Naive thymus-derived CD4-positive, alpha-beta T cell (primary cell): Measurements from ENCODE around the gene OR10G7. TPM values are rescaled to one million over a fixed set of nuclear protein-coding genes. Genes with fewer than 3 reads are reported as not detected.

Experiments used
- ATAC-seq: fragments of 150-1000 bp; cut with Tn5 transposase; 2 replicates; pipeline ENCODE4 v1.10.0; 2021; ENCODE audit warnings: mild to moderate bottlenecking, moderate library complexity
- CTCF ChIA-PET: fragments of 350-600 bp; sonication (Branson Sonifier 250); formaldehyde crosslinking; loops from one replicate; lab custom pipeline; 2021; ENCODE audit warnings: antibody characterized with exemption; lab: Charles Lee
- POLR2A ChIA-PET: fragments of 350-600 bp; sonication (Branson Sonifier 250); formaldehyde crosslinking; loops from one replicate; lab custom pipeline; 2021; ENCODE audit warnings: antibody characterized with exemption, inconsistent platforms; lab: Charles Lee
- DNase-seq, 9 donors: peaks; one replicate each; pipeline versions ENCODE4 v3.0.0 to v3.0.0-alpha.2; 2020 to 2022; ENCODE audit warnings: mixed read lengths in 1 of 9
- H3K27ac ChIP-seq: one replicate; pipeline ENCODE4 v1.7.0; 2013; ENCODE audit warnings: mild to moderate bottlenecking, low read depth, low read length, moderate library complexity
- H3K27me3 ChIP-seq, 2 donors: one replicate each; pipeline ENCODE4 v1.7.0; 2013; ENCODE audit warnings: low read length in 2 of 2, mild to moderate bottlenecking in 2 of 2, moderate library complexity in 2 of 2; ENCODE audit not compliant: control insufficient read depth in 2 of 2, insufficient read depth in 2 of 2
- H3K36me3 ChIP-seq, 3 experiments: 1 replicate in 2 of 3; 2 replicates in 1 of 3; pipeline ENCODE4 v1.7.0; 2013; ENCODE audit warnings: low read length in 3 of 3, mild to moderate bottlenecking in 3 of 3, moderate library complexity in 1 of 3; ENCODE audit not compliant: insufficient read depth in 3 of 3, control insufficient read depth in 2 of 3
- H3K4me1 ChIP-seq, 2 donors: one replicate each; pipeline ENCODE4 v1.7.0; 2013; ENCODE audit warnings: low read length in 2 of 2, mild to moderate bottlenecking in 2 of 2, moderate library complexity in 1 of 2; ENCODE audit not compliant: control insufficient read depth in 2 of 2, insufficient read depth in 2 of 2
- H3K4me3 ChIP-seq: 2 replicates; pipeline ENCODE4 v1.7.0; 2013; ENCODE audit warnings: mild to moderate bottlenecking, low read length
- H3K9me3 ChIP-seq, 3 experiments: 1 replicate in 2 of 3; 2 replicates in 1 of 3; pipeline ENCODE4 v1.7.0; 2013; ENCODE audit warnings: low read length in 3 of 3; ENCODE audit not compliant: control insufficient read depth in 2 of 3
- H3K27ac Mint-ChIP-seq, 9 donors: one replicate each; pipeline ENCODE4 v1.8.0; 2020 to 2022; ENCODE audit warnings: mixed read lengths in 9 of 9, mild to moderate bottlenecking in 8 of 9, moderate library complexity in 5 of 9, inconsistent platforms in 2 of 9
- H3K27me3 Mint-ChIP-seq, 5 donors: one replicate each; pipeline ENCODE4 v1.8.0; 2021 to 2022; ENCODE audit warnings: mixed read lengths in 5 of 5, mild to moderate bottlenecking in 1 of 5
- H3K36me3 Mint-ChIP-seq, 5 donors: one replicate each; pipeline ENCODE4 v1.8.0; 2020 to 2022; ENCODE audit warnings: mixed read lengths in 5 of 5, mild to moderate bottlenecking in 3 of 5, inconsistent platforms in 1 of 5
- H3K4me1 Mint-ChIP-seq, 7 donors: one replicate each; pipeline ENCODE4 v1.8.0; 2020 to 2022; ENCODE audit warnings: mixed read lengths in 7 of 7, mild to moderate bottlenecking in 3 of 7, inconsistent platforms in 1 of 7
- H3K4me3 Mint-ChIP-seq, 10 donors: one replicate each; pipeline ENCODE4 v1.8.0; 2020 to 2022; ENCODE audit warnings: mild to moderate bottlenecking in 10 of 10, mixed read lengths in 10 of 10, moderate library complexity in 6 of 10, inconsistent platforms in 2 of 10
- H3K9me3 Mint-ChIP-seq, 11 donors: one replicate each; pipeline ENCODE4 v1.8.0; 2020 to 2022; ENCODE audit warnings: mixed read lengths in 11 of 11, mild to moderate bottlenecking in 4 of 11, inconsistent platforms in 1 of 11, moderate library complexity in 1 of 11
- intact Hi-C, 2 donors: fragments of 100-400 bp; cut with micrococcal nuclease; formaldehyde crosslinking; loops; one replicate each; pipeline ENCODE4 v1.15.1; 2023
- polyA plus RNA-seq, 2 donors: library from polyadenylated mRNA; unstranded; fragments of 300-500 nt; fragmentation: Illumina TruSeq; gene quantifications; one replicate each; pipeline ENCODE4 v1.2.3, GENCODE V29; 2021
- total RNA-seq, 6 experiments: library from RNA in 5 of 6; stranded (reverse) in 5 of 6; gene quantifications; 1 replicate in 5 of 6; 2 replicates in 1 of 6; pipeline ENCODE4 v1.2.3 and lab custom pipeline; 2021 to 2026

The OR10G7 gene
- total and polyA plus RNA-seq, 7 experiments from 2014 or later: not detected

DNA sequence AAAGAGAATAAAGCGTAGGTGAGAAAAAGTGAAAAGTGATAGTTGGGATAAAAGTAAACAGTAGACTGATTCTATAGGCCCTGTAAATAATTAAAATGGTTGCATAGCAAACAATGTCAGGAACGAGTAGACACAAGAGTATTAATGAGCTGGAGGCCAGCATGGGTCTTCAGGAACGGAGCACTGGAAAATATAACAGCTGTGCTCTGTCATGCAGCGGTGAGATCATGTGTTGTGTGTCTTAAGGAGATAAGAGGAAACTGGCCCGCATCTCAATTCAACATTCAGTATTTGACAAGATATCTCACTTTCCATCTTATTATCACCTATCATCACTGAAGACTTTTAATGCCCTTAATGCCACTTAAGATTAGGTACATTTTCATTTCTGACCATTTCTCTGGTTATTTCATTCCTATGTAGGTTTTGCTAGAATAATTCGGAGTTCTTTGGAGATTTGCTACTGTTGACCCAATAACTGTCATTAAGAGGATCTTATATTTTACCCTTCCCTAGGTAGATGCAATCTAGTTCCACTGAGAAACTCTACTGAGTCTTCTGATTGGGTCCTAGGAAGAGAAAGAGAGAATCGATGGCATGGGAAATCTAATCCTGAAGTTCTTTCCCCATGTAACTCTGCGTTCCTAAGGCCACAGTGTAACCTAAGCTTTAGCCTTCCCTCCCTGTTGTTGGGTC, 38.7 kb upstream of the OR10G7 start:
- DNase-seq: no peak
- ATAC-seq: peak; percentile 31
- no peaks in the 10 kb centered on the region for H3K36me3 Mint-ChIP-seq
- no peak overlapping the region for H3K27ac ChIP-seq
- H3K4me1 ChIP-seq: peaks cover 0 to 4% of the 10 kb centered on the region in 2 donors
- H3K27me3 ChIP-seq: no peaks in the 10 kb centered on the region
- ChIA-PET CTCF (no interaction called here), POLR2A (no interaction called here)
- peaks cover 0 to 9% (median 2%) of the 10 kb centered on the region in 7 donors for H3K4me1 Mint-ChIP-seq
- intact Hi-C loops: no loop called here
- H3K27me3 Mint-ChIP-seq: peaks cover 37 to 61% (median 45%) of the 10 kb centered on the region in 5 donors
- H3K9me3 Mint-ChIP-seq: no peaks in the 10 kb centered on the region
- H3K9me3 ChIP-seq: no peaks in the 10 kb centered on the region
- H3K36me3 ChIP-seq: no peaks in the 10 kb centered on the region
- H3K4me3 Mint-ChIP-seq: no peak overlapping the region
- no peak overlapping the region for H3K4me3 ChIP-seq
- no peak overlapping the region for H3K27ac Mint-ChIP-seq

DNA sequence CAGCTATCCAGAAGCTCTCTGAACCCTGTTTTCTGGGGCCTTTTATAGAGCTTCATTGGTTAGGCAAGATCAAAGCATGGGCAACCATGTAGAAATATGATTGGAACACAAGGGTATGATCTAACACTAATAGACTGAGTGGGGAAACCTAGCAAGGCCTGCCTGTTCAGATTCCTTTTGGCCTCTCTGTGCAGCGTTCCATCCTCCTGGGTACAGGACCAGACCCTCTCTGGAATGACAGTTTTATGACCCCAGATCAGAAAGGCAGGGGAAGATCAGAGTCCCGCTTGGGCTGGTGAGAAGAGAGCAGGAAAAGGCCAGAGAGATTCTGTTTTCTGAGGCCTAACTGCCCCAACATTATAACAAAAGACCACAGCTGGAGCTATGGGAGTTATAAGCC, 37.5 kb upstream of the OR10G7 start:
- Mint-ChIP-seq H3K4me3 (no peak overlapping the region), H3K36me3 (no peaks in the 10 kb centered on the region), H3K9me3 (no peaks in the 10 kb centered on the region), H3K27me3 (peaks cover 31 to 57% (median 38%) of the 10 kb centered on the region in 5 donors), H3K27ac (no peak overlapping the region), H3K4me1 (peaks cover 0 to 9% (median 2%) of the 10 kb centered on the region in 7 donors)
- Histone ChIP-seq H3K4me3 (no peak overlapping the region), H3K9me3 (no peaks in the 10 kb centered on the region), H3K27ac (no peak overlapping the region), H3K27me3 (no peaks in the 10 kb centered on the region), H3K36me3 (no peaks in the 10 kb centered on the region), H3K4me1 (peaks cover 0 to 4% of the 10 kb centered on the region in 2 donors)
- ChIA-PET POLR2A (no interaction called here), CTCF (no interaction called here)
- ATAC-seq (no peak), DNase-seq (no peak)
- intact Hi-C loops: no loop called here

DNA sequence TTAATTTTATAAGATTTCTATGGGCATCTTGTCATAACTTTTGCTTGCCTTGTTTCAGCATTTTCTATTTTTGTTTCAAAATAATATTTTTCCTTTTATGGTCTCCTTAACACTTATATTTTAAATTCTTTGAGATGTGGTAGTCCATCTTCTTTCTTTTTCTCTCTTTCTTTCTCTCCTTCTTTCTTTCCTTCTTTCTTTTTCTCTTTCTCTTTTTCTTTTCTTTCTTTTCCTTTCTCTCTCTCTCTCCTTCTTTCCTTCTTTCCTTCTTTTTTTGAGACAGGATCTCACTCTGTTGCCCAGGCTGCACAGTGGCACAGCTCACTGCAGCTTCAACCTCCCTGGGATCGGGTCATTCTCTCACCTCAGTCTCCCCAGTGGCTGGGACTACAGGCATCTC, 36.1 kb upstream of the OR10G7 start:
- Mint-ChIP-seq H3K36me3 (no peaks in the 10 kb centered on the region), H3K27me3 (peaks cover 24 to 53% (median 39%) of the 10 kb centered on the region in 5 donors), H3K9me3 (no peaks in the 10 kb centered on the region), H3K27ac (no peak overlapping the region), H3K4me1 (peaks cover 0 to 9% (median 2%) of the 10 kb centered on the region in 7 donors), H3K4me3 (peak overlapping the region in 4 of 10 donors; percentile 26 to 69 (median 26))
- H3K27ac ChIP-seq: no peak overlapping the region
- intact Hi-C loops: no loop called here
- ChIA-PET CTCF (no interaction called here), POLR2A (no interaction called here)
- DNase-seq (no peak), ATAC-seq (no peak)
- no peaks in the 10 kb centered on the region for H3K27me3 ChIP-seq
- H3K9me3 ChIP-seq: no peaks in the 10 kb centered on the region
- H3K4me3 ChIP-seq: no peak overlapping the region
- no peaks in the 10 kb centered on the region for H3K36me3 ChIP-seq
- peaks cover 0 to 4% of the 10 kb centered on the region in 2 donors for H3K4me1 ChIP-seq

DNA sequence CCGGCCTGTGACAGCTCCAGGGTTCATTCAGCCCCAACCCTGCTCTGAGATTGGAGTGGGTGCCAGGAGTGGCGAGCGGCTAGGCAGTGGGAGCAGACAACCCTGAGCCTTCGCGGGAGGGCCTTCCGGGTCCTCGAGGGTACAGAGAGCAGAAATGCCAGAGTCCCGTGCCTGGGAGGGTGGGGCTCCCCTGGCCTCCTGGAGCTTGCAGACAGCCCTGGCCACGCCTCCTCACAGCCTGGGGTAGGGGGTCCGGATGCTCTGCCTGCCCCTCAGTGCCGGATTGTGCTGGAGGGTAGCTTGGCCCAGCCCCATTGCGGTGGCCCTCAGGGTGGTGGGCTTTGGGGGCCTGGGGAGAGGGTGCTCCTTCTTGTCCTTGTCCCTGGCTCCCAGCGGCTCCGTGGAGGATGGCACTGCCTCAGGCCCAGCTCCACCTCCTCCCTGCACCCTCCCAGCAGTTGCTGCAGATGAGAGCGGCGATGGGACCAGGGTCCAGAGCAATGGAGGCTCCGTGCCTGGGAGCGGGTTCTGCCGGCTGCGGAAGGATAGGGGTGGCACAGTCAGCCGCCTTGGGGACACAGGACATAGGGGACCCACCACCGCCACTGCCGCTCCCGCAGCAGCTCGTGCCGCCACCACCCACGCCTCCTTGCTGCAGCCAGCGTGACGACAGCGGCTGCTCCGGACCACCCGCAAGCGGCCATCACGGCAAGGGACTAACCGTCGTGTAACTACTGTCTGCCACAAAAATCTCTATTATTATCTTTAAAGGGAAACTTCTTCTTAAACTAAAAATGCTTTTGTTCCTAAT, 34.9 kb upstream of the OR10G7 start:
- Histone ChIP-seq H3K4me3 (peak overlapping the region; percentile 28), H3K27me3 (peaks cover 0 to 2% of the 10 kb centered on the region in 2 donors), H3K9me3 (no peaks in the 10 kb centered on the region), H3K36me3 (no peaks in the 10 kb centered on the region), H3K27ac (no peak overlapping the region), H3K4me1 (peaks cover 0 to 4% of the 10 kb centered on the region in 2 donors)
- CTCF ChIA-PET: interaction anchor here (0.6 kb wide), 1 partner anchor 97 kb away, joined by 3 read pairs; no protein-coding TSS in a partner anchor
- peak overlapping the region in 9 of 10 donors; percentile 56 to 80 (median 68) for H3K4me3 Mint-ChIP-seq
- peaks cover 0 to 10% (median 5%) of the 10 kb centered on the region in 7 donors for H3K4me1 Mint-ChIP-seq
- H3K27ac Mint-ChIP-seq: no peak overlapping the region
- H3K27me3 Mint-ChIP-seq: peaks cover 22 to 50% (median 45%) of the 10 kb centered on the region in 5 donors
- POLR2A ChIA-PET: no interaction called here
- H3K9me3 Mint-ChIP-seq: no peaks in the 10 kb centered on the region
- ATAC-seq (peak; percentile 59), DNase-seq (peak in 3 of 9 donors; percentile 2 to 26 (median 6))
- no peaks in the 10 kb centered on the region for H3K36me3 Mint-ChIP-seq
- intact Hi-C loops: no loop called here

DNA sequence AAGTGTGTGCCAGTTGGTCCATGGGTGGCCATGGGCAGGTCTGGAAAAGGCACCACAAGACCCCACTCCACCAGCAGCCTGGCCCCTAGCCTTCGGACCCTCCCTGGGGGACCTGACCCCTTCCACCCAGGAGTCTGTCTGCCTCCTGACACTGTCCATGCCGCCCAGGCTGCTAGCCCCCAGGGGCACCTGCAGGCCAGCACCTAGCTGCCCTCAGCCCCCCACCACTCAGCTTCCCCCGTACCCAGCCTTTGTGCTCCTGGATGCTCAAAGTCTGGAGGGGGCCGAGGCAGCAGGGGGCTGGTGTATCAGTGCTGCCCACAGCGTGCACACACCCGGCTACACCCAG, 34.3 kb upstream of the OR10G7 start:
- intact Hi-C loops: no loop called here
- H3K27me3 ChIP-seq: peaks cover 0 to 4% of the 10 kb centered on the region in 2 donors
- no peaks in the 10 kb centered on the region for H3K9me3 ChIP-seq
- ATAC-seq: peak; percentile 4
- POLR2A ChIA-PET: no interaction called here
- CTCF ChIA-PET: no interaction called here
- no peak overlapping the region for H3K27ac Mint-ChIP-seq
- H3K36me3 Mint-ChIP-seq: no peaks in the 10 kb centered on the region
- H3K27ac ChIP-seq: no peak overlapping the region
- no peak for DNase-seq
- H3K4me3 Mint-ChIP-seq: peak overlapping the region in 4 of 10 donors; percentile 10 to 69 (median 16)
- no peaks in the 10 kb centered on the region for H3K36me3 ChIP-seq
- H3K27me3 Mint-ChIP-seq: peaks cover 22 to 51% (median 46%) of the 10 kb centered on the region in 5 donors
- peaks cover 0 to 4% of the 10 kb centered on the region in 2 donors for H3K4me1 ChIP-seq
- no peaks in the 10 kb centered on the region for H3K9me3 Mint-ChIP-seq
- H3K4me3 ChIP-seq: no peak overlapping the region
- peaks cover 0 to 11% (median 7%) of the 10 kb centered on the region in 7 donors for H3K4me1 Mint-ChIP-seq

DNA sequence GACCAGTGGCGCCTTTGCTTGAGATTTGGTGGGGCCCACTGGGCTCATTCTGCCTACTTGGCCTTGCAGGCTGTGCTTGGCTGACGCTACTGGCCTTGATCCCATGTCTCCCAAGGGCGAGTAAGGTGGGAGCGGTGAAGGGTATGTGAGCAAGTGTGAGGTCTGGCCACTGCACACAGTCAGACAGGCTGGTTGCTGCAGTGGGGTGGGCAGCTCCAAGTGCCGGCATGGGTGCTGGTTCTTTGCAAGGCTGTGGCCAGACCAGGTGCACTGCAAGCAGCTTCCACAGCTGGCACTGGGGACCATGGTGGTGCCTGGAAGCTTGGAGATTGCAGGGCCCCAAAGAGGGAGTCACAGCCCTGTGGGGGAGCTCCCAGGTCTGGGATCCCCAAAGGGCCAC, 33.4 kb upstream of the OR10G7 start:
- H3K9me3 ChIP-seq: no peaks in the 10 kb centered on the region
- no peak for DNase-seq
- H3K27me3 Mint-ChIP-seq: peaks cover 20 to 58% (median 46%) of the 10 kb centered on the region in 5 donors
- H3K27ac Mint-ChIP-seq: no peak overlapping the region
- H3K9me3 Mint-ChIP-seq: no peaks in the 10 kb centered on the region
- no peak for ATAC-seq
- H3K27me3 ChIP-seq: peaks cover 0 to 4% of the 10 kb centered on the region in 2 donors
- no peak overlapping the region for H3K4me3 ChIP-seq
- no peak overlapping the region for H3K27ac ChIP-seq
- H3K36me3 Mint-ChIP-seq: no peaks in the 10 kb centered on the region
- H3K4me3 Mint-ChIP-seq: peak overlapping the region in 2 of 10 donors; percentile 10 to 69
- CTCF ChIA-PET: no interaction called here
- peaks cover 0 to 14% (median 8%) of the 10 kb centered on the region in 7 donors for H3K4me1 Mint-ChIP-seq
- no peaks in the 10 kb centered on the region for H3K36me3 ChIP-seq
- intact Hi-C loops: loop anchor here (5.0 kb wide), 4 partner anchors 328 to 1798 kb away; no protein-coding TSS in a partner anchor
- POLR2A ChIA-PET: no interaction called here
- H3K4me1 ChIP-seq: peaks cover 0 to 4% of the 10 kb centered on the region in 2 donors
